Prostate gland (tissue), 2 donors: Measurements from ENCODE around the gene FER.

ENCODE experiments used
- CTCF ChIP-seq, 4 experiments: fragments of 200-600 bp in 2 of 4; fragments of 450-650 bp in 2 of 4; sonication (generic) in 2 of 4; IDR thresholded peaks; 1 replicate in 3 of 4; 2 replicates in 1 of 4; pipeline ENCODE4 v1.5.1; 2016 to 2019; ENCODE audit warnings: antibody characterized with exemption in 4 of 4, mild to moderate bottlenecking in 2 of 4, moderate library complexity in 2 of 4
- POLR2A ChIP-seq: fragments of 450-650 bp; IDR thresholded peaks from one replicate; pipeline ENCODE4 v1.6.1; 2016; ENCODE audit warnings: antibody characterized with exemption, mild to moderate bottlenecking
- POLR2AphosphoS5 ChIP-seq: sonication (generic); formaldehyde crosslinking; IDR thresholded peaks from one replicate; pipeline ENCODE4 v1.6.1; 2017; ENCODE audit warnings: antibody characterized with exemption

GRCh38 chr5:109177782-109178181, 430.1 kb downstream of the FER start:
- TF ChIP-seq CTCF (IDR thresholded peaks at IDR 0.05) (no peak), POLR2AphosphoS5 (no peak), POLR2A (no peak)
